ENCODE data around the gene SCNN1B.
"Not testable (repeated sequence)": the region's sequence is repeated elsewhere in the genome, so short reads cannot be mapped to it uniquely, and the experiment has no call there.

The SCNN1B gene

GRCh38 chr16:23290189-23291062 is 11.7 kb upstream of the SCNN1B start:
- no peak for FAIRE-seq

DNA sequence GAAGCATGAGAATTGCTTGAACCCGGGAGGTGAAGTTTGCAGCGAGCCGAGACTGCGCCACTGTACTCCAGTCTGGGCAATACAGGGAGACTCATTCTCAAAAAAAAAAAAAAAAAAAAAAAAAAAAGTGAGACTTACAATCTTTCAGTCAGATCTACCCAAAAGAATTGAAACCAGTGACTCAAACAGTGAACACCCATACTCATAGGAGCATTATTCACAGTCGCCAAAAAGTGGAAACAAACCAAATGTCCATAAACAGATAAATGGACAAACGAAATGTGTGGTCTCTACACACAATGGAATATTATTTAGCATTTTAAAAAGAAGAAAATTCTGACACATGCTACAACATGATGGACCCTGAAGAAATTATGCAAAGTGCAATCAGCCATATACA is 9.1 kb upstream of the SCNN1B start:
- no peak for FAIRE-seq

GRCh38 chr16:23294260-23294659 is 7.8 kb upstream of the SCNN1B start:
- no peak for FAIRE-seq

GRCh38 chr16:23296994-23297393 is 5.1 kb upstream of the SCNN1B start:
- no peak for FAIRE-seq

DNA sequence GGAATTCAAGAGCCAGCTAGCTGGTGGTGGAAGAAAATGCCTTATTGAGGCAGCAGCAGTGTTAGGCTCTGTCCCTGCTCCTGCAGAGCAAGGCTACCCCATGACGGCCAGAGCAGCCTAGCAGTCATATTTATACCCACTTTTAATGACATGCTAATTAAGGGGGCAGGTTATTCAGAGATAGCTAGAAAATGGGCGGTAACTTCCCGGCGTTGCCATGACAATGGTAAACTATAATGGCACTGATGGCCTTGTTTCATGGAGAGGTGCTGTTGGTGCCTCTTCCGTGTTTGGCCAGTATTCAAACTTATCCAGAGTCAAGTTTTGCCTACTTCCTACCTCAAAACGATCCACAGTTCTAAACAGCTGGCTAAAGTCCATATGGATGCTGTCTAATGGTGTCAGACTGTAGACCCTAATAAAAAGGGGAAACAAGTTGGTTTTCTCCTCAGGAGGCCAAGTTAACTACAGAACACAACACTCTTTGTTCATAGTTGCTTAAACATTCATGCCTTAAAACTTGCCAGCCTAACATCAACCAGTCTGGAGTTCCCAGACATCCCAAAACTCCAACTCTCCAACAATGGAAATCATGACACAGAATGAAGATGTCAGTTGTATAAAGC is 3.7 kb upstream of the SCNN1B start:
- FAIRE-seq = no peak

GRCh38 chr16:23299815-23300214 is 2.3 kb upstream of the SCNN1B start:
- FAIRE-seq = not testable (repeated sequence)

DNA sequence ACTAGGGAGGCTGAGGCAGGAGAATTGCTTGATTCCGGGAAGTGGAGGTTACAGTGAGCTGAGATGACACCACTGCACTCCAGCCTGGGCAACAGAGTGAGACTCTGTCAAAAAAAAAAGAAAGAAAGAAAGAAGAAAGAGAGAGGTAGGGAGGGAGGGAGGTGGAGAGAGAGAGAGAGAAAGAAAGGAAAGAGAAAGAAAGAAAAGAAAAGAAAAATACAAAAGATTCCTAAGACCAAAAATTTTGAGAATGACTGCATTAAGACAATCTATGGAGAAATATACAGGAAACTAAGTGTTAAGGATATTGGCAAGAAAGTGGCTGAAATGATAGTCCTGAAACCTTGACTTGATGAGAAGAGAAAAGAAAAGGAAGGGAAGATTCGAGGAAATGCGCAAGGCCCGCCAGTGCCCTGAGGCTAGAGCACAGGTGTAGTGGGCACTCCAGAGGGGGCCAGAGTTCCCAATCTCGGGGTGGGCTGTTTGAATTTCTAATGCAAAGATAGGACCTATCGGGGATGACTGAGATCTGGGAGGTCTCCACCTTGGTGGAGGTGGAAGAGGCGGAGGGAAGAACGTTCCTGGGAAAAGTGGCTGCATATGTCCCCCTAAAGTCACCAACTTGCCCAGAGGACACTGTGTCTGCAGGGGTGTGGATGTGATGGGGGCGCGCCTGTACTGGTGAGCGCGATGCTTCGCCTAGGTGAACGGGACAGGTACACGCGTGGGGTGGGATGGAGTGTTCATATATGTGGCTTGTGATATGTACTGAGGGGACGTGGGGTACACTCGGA is 654 bp upstream of the SCNN1B start:
- FAIRE-seq = no peak

GRCh38 chr16:23303685-23304084 is 1.6 kb downstream of the SCNN1B start:
- no peak for FAIRE-seq

DNA sequence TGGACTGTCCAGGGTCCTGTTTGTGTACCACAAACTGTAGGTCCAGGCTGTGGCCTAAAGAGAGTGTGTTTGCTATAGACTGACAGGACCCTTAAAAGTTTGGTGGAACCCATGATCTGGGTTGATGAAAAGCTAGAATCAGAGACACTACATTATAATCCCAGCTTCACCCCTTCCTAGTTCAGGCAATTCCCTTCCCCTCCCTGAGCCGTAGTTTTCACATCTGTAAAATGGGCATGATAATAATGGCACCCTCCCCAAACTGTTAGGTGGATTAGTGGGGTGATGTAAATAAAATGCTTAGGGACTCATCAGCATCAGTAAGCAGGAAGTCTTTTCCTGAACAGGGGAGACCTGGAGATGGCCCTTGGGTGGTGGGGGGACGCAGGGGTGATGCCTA is 2.5 kb downstream of the SCNN1B start:
- FAIRE-seq = no peak

DNA sequence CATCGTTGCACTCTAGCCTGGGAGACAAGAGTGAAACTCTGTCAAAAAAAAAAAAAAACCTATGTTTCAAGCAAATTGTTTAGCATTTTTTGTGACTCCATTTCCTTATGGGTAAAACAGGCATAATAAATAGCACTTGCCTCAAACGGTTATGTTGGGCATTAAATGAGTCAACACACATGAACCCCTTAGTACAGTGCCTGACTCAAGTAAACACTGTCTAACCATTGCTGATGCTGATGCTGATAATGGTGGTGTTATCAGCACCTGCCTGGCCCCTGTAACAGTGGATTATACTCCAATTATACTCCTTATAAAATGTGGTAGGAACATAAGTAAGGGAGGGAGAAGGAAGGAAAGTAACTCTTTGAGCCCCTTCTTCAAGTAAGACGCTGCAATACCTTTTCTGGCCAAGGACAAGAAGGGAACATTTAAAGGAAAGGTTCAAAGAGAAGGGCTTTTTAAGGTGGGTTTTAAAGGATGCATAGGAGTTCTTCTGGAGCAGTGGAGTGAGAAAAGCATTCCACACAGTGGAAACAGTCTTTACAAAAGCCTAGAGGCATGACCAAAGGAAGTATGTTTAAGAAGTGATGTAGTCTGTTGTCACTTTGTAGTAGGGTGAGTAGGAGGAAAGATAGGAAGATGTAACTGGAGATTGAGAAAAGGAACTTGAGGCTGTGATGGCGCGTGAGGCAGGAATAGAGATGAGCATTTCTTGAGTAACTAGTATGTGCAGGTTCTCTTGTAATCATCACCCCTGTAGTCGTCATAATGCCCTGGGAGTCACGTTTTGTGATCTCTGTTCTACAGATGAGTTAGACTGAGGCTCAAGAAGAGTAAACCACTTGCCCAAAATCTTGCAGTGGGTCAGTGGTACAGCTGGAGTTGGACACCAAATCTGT is 4.3 kb downstream of the SCNN1B start:
- FAIRE-seq = no peak

GRCh38 chr16:23310217-23310616 is 8.1 kb downstream of the SCNN1B start:
- no peak for FAIRE-seq

- no peak for FAIRE-seq
These were observed 8.6 kb downstream of the SCNN1B start for GRCh38 chr16:23310744-23311143.

GRCh38 chr16:23316232-23316631 is 14.1 kb downstream of the SCNN1B start:
- FAIRE-seq = no peak

GRCh38 chr16:23316634-23317265 is 14.6 kb downstream of the SCNN1B start:
- FAIRE-seq = peak; percentile 17

DNA sequence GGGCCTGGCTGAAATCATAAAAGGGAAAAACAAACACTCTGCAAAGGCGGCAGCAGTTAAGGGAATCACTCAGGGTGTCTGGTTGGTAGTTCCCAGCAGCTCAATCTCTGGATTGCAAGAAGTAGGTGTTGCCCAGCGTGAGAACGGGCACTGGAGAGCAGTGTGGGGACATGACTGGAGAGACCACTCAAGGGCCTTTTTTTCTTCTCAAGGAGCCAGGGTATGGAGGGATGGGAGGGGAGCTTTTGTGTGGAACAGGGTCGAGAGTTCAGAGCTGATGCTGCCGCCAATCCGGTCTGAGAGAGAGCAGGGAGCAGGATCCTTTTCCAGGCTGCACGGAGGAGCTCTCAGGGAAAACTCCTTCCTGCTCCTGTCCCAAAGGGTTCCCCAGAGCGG is 15.2 kb downstream of the SCNN1B start:
- FAIRE-seq = no peak

DNA sequence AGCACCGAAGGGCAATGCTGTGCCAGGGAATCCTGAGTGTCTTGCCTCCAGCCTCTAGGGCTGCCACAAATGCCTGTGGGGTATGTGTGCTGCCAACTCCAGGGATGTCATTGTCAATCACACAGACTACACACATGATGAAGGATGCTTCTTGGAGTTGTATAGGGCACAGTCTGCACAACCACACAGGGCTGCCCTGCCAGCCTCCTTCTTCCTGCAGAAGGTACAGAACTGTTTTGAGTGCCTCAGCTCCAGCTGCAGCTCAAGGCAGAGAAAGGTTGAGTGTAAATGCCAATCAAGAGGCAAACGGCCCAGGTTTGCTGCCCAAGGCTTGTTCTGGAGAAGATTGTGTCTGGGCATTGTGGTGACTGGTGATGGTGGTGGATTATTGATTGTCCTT is 15.6 kb downstream of the SCNN1B start:
- FAIRE-seq = no peak

DNA sequence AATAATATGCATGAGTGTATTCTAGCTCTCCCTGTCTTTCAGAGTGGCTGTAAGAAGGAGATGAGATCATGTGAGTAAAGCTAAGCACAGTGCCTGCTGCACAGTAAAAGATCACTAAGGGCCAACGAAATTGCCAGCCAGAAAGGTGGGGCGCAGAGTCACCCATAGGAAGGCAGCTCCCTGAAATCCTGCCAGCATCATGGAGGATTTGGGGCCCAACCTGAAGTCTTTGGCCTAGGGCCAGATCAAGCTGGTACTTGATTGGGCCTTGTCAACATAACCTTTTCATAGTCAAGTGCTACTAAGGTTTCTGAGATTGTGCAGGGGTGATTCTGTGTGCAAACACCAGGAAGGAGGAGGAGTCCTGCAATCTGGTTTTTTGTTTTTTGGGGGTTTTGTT is 16.5 kb downstream of the SCNN1B start:
- no peak for FAIRE-seq

GRCh38 chr16:23319861-23320615 is 17.9 kb downstream of the SCNN1B start:
- no peak for FAIRE-seq

DNA sequence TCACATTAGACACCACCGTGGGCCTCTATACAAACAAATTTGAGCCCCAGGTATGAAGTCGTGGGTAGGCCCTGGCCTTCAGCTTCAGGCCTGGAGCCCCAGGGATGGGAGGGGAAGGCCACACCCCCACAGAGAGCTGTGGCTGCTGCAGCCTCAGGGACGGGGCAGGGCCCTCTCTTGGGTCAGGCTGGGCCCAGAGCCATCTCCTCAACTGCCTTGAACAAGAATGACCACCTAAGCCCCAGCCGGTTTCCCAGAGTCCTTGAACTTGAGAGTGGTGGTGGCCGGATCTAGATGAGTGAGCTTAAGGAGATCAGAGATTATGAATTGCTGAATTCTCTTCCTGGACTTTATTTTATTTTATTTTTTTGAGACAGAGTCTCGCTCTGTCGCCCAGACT is 18.6 kb downstream of the SCNN1B start:
- FAIRE-seq = no peak

DNA sequence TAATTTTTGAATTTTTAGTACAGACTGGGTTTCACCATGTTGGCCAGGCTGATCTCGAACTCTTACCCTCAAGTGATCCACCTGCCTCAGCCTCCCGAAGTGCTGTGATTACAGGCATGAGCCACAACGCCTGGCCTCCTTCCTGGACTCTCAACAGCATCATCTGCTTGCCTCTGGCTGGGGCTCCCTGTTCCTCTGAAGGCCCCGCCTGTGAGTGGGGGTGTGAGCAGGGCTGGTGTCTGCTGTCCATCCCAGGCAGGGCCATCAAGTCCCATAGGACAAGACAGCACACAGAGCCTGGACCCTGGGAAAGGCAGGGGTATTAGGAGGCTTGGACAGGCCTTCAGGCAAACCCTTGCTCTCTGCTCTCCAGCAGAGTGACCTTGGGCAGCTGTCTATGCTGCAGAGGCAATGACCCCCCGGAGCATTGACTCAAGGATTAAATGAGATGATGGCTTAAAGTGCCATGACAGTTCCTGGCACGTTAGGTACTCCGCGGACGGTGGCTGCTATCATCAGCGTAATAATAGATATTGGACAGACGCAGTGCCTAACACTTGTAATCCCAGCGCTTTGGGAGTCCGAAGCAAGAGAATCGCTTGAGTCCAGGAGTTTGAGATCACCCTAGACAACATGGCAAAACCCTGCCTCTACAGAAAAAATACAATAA is 19.2 kb downstream of the SCNN1B start:
- FAIRE-seq = no peak
